Measurements from ENCODE around the gene ING2.

DNA sequence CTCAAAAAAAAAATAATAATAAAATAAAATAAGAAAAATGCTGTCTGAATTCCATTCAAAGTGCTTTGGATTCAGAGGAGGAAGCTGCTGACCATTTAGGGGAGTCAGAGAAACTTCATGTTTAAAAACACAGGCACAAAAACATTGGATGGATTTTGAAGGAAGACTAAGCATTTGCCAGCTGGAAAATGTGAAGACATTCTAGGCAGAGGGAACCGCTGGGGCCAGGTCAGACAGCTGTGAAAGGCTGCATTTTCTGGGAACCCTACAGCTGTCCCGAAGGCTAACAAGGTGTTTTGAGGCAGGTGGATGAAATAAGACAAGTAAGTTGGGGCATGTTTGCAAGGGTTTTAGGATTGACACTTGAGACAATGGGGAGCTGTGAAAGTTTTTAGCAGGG, 38.6 kb downstream of the ING2 start:
- TF ChIP-seq, protein P1, sequence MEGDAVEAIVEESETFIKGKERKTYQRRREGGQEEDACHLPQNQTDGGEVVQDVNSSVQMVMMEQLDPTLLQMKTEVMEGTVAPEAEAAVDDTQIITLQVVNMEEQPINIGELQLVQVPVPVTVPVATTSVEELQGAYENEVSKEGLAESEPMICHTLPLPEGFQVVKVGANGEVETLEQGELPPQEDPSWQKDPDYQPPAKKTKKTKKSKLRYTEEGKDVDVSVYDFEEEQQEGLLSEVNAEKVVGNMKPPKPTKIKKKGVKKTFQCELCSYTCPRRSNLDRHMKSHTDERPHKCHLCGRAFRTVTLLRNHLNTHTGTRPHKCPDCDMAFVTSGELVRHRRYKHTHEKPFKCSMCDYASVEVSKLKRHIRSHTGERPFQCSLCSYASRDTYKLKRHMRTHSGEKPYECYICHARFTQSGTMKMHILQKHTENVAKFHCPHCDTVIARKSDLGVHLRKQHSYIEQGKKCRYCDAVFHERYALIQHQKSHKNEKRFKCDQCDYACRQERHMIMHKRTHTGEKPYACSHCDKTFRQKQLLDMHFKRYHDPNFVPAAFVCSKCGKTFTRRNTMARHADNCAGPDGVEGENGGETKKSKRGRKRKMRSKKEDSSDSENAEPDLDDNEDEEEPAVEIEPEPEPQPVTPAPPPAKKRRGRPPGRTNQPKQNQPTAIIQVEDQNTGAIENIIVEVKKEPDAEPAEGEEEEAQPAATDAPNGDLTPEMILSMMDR (IDR thresholded peaks at IDR 0.05) = no peak
- no peak for TF ChIP-seq POLR2A (IDR thresholded peaks at IDR 0.05)
